Ramos (cell line): ENCODE measurements around the gene UBL3.

Experiments
- in situ Hi-C: fragments of 300-500 bp; cut with MboI; formaldehyde crosslinking; loops from one replicate; pipeline ENCODE4 v1.14.3; 2022; ENCODE audit warnings: low sequenced_read_pairs; ENCODE audit not compliant: unreplicated experiment

Gene UBL3

DNA sequence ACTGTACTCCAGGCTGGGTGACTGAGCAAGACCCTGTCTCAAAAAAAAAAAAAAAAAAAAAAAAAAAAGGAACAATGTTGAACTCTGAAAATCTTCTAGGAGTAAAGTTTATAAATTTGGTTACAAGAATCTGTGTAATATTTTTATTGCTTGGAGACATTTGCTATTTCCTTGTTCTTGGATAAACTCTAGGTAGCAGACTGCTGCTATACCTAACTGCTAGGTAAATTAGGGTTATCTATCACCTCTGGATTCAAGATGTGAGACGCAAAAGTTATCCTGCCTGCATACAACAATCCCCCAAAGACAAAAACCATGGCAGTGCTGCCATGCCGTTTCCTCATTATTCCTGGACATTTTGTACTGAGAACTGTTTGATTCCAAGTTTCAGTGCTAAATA, 33.7 kb downstream of the UBL3 start:
- in situ Hi-C loops, result no loop called here

- in situ Hi-C loops, result no loop called here
Measured at GRCh38 chr13:29815336-29815735, 35.1 kb downstream of the UBL3 start.

GRCh38 chr13:29810898-29811297, 39.5 kb downstream of the UBL3 start:
- in situ Hi-C loops, result no loop called here

- in situ Hi-C loops, result no loop called here
Measured at GRCh38 chr13:29810145-29810742, 40.2 kb downstream of the UBL3 start.

- in situ Hi-C loops, result no loop called here
Measured at GRCh38 chr13:29808264-29808663, 42.2 kb downstream of the UBL3 start.

- in situ Hi-C loops, result no loop called here
Measured at GRCh38 chr13:29805994-29806979, 44.1 kb downstream of the UBL3 start.

DNA sequence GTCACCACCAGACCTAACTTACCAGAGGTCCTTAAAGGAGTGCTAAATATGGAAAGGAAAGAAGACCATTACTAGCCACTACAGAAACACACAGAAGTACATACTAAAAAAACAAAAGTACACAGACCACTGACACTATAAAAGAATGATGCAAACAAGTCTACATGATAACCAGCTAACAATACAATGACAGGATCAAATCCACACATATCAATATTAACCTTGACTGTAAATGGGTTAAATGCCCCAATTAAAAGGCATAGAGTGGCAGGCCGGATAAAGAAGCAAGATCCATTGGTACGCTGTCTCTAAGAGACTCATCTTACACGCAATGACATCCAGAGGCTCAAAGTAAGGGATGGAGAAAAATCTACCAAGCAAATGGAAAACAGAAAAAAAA, 47.2 kb downstream of the UBL3 start:
- in situ Hi-C loops, result no loop called here

GRCh38 chr13:29802621-29803020, 47.8 kb downstream of the UBL3 start:
- in situ Hi-C loops, result no loop called here

DNA sequence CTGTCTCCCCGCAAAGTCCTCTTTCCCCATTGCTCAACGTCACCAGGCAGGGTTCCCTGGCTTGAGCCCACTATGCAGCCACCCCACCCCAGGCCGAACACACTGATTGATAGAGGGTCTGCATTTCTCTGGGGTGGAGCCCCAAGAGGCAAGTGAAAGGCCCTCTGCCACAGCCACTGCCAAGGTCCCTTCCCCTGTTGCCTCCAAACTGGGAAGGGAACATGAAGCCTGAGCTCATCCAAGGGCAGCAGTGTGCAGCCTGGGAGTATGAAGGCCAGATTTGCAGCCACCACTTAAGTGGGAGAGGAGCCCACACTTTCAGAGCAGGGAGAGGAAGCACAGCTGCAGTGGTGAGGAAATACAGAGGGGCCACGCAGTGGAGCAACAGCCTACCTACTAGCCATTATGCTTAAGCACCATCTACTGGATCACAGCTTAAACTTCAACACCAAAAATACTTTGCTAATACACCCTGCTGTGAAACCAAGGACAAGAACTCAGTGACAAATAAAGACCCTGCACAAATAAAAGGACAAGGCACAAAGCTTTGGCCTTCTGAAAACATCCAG, 48.6 kb downstream of the UBL3 start:
- in situ Hi-C loops, result no loop called here

GRCh38 chr13:29801102-29801501, 49.3 kb downstream of the UBL3 start:
- in situ Hi-C loops, result no loop called here

DNA sequence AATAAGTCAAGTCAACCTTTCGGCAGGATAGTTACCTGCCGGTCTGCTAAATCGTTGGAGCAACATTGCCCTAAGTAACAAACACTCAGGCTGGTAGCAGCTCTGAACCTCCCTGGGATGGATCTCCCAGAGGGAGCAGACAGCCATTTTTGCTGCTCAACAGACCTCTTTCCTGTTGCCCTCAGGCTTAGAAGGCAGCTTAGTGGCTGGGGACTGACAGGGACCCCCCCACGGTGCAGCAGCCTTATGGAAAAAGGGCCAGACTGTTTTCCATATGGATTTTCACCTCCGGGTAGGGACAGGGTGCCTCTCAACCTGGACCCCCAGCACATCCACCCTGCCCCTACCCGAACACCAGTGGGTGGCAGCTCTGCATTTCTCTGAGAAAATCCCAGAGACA, 49.7 kb downstream of the UBL3 start:
- in situ Hi-C loops, result no loop called here

DNA sequence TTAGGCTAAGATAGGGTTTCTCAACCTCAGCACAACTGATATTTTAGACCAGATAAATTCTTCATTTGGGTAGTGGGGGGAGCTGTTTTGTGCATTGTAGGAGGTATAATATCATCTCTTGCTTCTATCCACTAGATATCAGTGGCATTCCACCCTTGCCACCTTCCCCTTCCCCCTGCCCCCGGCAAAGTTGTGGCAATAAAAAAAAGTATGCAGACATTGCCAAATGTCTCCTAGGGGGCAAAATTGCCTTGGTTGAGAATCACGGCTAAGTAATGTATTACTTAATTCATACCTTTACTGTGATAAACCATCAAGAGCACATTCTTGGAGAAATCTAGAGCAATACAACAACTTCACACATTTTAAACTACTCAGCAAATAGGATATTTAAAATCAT, 51.4 kb downstream of the UBL3 start:
- in situ Hi-C loops, result no loop called here

- in situ Hi-C loops, result no loop called here
Measured at GRCh38 chr13:29791997-29792780, 58.2 kb downstream of the UBL3 start.

DNA sequence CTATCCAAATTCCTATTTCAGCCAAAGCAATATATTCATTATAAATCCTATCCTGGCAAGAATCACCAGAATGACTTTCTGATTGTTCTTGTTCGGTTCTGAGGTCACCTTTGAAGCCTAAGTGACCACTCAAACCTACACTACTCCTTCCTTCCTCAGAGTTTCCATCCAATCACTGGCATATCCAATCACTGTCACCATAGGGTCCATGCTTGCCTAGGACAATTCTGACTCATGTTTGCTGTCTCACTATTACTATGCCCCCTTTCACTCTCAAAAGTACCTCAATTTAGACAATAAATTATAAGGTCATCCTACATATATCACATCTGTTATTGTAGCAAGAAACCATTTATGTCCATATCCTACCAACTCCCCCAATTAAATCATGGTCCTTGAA, 58.9 kb downstream of the UBL3 start:
- in situ Hi-C loops, result no loop called here

DNA sequence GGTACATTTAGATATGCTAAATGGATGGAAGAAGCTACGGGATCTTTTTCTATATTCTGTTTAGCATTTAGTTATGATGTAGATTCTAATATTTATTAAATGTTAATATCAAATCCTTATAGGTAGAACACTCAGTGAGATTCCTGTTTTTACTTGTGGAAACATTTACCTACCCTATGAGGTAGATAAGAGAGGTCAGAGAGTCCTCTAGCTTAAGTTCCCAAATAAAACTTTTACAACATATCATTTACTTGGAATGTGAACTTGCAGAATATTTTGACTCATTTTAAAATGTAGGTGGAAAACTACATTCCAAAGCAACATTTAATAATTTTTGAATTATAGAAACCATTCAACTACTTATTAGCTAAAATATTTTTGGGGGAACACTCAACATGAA, 63.7 kb downstream of the UBL3 start:
- in situ Hi-C loops, result no loop called here

GRCh38 chr13:29785978-29786377, 64.4 kb downstream of the UBL3 start:
- in situ Hi-C loops, result no loop called here

DNA sequence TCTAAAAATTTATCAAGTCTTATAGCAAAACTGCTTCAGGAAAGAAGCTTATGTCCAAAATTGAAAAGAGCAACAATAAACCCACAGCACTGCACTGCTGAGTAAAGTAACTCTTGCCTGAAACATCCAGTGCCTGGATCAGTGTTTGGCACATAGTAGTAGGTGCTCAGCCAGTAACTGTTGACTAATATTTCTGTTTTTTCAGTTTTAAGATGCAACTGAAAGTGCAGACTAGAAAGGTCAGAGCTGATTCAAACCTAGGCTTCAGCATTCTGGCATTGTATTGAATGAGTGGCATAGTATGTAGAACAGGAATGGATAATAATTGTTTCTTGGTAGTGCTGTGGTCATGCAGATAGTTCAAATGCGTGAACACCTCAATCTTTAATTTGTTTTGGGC, 67.6 kb downstream of the UBL3 start:
- in situ Hi-C loops, result no loop called here

GRCh38 chr13:29774830-29775229, 75.6 kb downstream of the UBL3 start:
- in situ Hi-C loops, result loop anchor here (25.0 kb wide), 1 partner anchor 337 kb away; no protein-coding TSS in a partner anchor

DNA sequence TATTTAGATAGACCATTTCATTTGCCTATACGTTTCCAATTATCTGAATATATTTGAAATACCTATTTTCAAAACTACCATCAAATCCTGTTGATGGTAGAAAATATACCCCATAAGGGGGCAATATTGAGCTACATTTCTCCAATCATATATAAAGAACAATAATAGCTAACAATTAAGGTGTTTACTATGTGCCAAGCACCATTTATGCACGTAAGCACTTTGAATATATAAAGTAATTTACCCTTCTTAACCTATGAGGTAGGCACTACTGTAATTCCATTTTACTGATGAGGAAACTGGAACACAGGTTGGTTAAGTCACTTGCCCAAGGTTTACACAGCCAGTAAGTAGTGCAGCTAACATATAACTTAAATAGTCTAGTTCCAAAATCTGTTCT, 79.2 kb downstream of the UBL3 start:
- in situ Hi-C loops, result loop anchor here (25.0 kb wide), 1 partner anchor 341 kb away; no protein-coding TSS in a partner anchor

DNA sequence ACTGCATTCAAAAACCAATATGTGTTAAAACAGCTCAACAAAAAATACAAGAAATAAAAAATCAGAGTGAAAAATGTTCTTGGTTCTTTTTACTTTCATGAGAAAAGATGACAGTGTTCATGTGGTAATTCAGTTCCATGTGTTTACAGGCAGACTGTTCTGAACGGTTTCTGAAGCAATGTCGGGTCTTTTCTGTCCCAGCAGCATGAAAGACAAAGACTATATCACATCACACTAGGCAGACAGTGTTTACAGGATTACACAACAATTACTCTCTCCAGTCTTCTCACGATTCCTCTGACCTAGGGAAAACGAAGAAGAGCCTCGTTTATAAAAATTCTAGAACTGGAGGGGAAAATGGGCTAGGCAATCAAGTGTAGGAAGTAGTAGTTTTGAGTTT, 83.4 kb downstream of the UBL3 start:
- in situ Hi-C loops, result loop anchor here (25.0 kb wide), 1 partner anchor 345 kb away; no protein-coding TSS in a partner anchor
